Spleen (tissue), 7 donors: ENCODE data around the gene MROH8.

ENCODE experiments used
- POLR2AphosphoS5 ChIP-seq, 3 donors: sonication (generic); formaldehyde crosslinking; IDR thresholded peaks; one replicate each; pipeline ENCODE4 v1.5.1; 2017; ENCODE audit warnings: antibody characterized with exemption in 3 of 3
- TF ChIP-seq, protein P1 (sequence below), 11 experiments: fragments of 200-600 bp in 7 of 11; fragments of 450-650 bp in 4 of 11; sonication (generic) in 4 of 11; IDR thresholded peaks in 8 of 11; conservative IDR thresholded peaks in 3 of 11; 1 replicate in 7 of 11; 2 replicates in 4 of 11; pipeline versions ENCODE4 v1.4.0 to v1.8.0; 2016 to 2021; ENCODE audit warnings: antibody characterized with exemption in 11 of 11, inconsistent platforms in 4 of 11, mild to moderate bottlenecking in 1 of 11
- donor health status: DM: no; HTN: no; CAD: no; lungs with moderate emphysema.
- donor health status: DM: no; HTN: no; CAD: no.
- donor health status: DM: no; HTN: no; CAD: no.

DNA sequence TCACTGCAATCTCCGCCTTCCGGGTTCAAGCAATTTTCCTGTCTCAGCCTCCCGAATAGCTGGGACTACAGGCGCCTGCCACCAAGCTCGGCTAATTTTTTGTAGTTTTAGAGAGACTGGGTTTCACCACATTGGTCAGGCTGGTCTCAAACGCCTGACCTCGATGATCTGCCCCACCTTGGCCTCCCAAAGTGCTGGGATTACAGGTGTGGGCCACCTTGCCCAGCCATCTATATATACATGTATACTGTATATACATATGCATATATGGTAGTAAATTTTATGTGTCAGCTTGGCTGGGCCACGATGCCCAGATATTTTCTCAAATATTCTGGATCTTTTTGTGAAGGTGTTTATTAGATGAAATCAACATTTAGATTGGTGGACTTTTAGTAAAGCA, 102.3 kb downstream of the MROH8 start:
- TF ChIP-seq, protein P1, sequence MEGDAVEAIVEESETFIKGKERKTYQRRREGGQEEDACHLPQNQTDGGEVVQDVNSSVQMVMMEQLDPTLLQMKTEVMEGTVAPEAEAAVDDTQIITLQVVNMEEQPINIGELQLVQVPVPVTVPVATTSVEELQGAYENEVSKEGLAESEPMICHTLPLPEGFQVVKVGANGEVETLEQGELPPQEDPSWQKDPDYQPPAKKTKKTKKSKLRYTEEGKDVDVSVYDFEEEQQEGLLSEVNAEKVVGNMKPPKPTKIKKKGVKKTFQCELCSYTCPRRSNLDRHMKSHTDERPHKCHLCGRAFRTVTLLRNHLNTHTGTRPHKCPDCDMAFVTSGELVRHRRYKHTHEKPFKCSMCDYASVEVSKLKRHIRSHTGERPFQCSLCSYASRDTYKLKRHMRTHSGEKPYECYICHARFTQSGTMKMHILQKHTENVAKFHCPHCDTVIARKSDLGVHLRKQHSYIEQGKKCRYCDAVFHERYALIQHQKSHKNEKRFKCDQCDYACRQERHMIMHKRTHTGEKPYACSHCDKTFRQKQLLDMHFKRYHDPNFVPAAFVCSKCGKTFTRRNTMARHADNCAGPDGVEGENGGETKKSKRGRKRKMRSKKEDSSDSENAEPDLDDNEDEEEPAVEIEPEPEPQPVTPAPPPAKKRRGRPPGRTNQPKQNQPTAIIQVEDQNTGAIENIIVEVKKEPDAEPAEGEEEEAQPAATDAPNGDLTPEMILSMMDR (IDR thresholded peaks at IDR 0.05 in 8 of 11, conservative IDR thresholded peaks at IDR 0.05 in 3 of 11): no peak
- TF ChIP-seq POLR2AphosphoS5 (IDR thresholded peaks at IDR 0.05): no peak
